ENCODE results near the gene MRPL28. TPM values are rescaled to one million over a fixed set of nuclear protein-coding genes. Genes with fewer than 3 reads are reported as not detected.
A peak's percentile ranks its signal among the peaks of the same experiment; 100 is the strongest.
"Not testable (repeated sequence)": the region's sequence is repeated elsewhere in the genome, so short reads cannot be mapped to it uniquely, and the experiment has no call there.

MRPL28 gene
- total RNA-seq, 1 experiment from 2014 or later: 357 TPM

DNA sequence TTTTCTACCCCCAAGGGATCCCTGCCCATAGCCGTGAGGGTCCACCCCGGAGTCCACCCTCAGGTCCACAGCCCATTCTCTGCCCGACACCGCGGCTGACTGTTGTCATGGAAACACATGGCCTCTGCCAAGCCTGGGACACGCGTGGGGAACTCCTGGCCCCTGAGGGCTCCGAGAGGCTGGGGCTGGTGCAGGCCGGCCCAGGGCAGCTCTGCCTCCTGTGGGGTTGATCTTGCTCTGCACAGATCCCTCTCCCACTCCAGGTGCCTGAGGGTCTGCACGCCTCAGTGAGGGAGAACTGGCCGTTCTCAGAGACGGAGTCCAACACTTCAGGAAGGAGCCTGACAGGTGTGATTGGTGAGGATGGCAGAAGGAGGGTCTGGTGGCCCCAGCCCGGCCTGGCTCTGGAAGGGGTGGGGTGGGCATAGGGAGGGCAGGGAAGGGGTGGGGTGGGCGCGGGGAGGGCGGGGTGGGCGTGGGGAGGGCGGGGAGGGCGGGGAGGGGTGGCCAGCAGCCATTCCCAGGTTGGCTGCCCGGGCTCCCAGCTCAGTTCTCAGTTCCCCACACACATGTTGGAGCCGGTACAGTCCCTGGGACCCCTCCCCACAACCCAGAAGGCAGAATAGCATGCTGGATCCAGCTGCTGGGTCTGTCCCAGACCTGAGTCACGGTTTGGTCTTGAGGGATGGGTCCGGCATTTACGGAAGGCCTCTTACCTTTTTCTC, 6.4 kb downstream of the MRPL28 start:
- in situ Hi-C loops (cut with HindIII; ENCODE audit: low pct_unique_long_range_greater_than_20kb, low sequenced_read_pairs): no loop called here
- no peak for DNase-seq (ENCODE audit: low read depth)

- in situ Hi-C loops (cut with HindIII; ENCODE audit: low pct_unique_long_range_greater_than_20kb, low sequenced_read_pairs): no loop called here
- DNase-seq (ENCODE audit: low read depth): no peak
These were observed 7.1 kb downstream of the MRPL28 start for GRCh38 chr16:363110-363765.

DNA sequence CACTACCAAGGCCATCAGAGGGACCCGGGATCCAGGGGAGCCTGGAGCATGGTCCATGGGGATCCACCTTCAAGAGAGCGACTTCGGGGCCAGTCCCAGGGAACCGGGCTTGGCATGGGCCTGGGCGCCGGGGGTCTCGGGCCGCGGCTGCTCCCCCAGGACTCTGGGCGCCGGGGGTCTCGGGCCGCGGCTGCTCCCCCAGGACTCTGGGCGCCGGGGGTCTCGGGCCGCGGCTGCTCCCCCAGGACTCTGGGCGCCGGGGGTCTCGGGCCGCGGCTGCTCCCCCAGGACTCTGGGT, 7.7 kb downstream of the MRPL28 start:
- in situ Hi-C loops (cut with HindIII; ENCODE audit: low pct_unique_long_range_greater_than_20kb, low sequenced_read_pairs); DNase-seq (ENCODE audit: low read depth): not testable (repeated sequence)

- in situ Hi-C loops (cut with HindIII; ENCODE audit: low pct_unique_long_range_greater_than_20kb, low sequenced_read_pairs): no loop called here
- DNase-seq (ENCODE audit: low read depth): peak; percentile 77
These were observed 8.3 kb downstream of the MRPL28 start for GRCh38 chr16:361872-362701.

- no peak for DNase-seq (ENCODE audit: low read depth)
- in situ Hi-C loops (cut with HindIII; ENCODE audit: low pct_unique_long_range_greater_than_20kb, low sequenced_read_pairs): no loop called here
These were observed 8.9 kb downstream of the MRPL28 start for GRCh38 chr16:361341-361871.

DNA sequence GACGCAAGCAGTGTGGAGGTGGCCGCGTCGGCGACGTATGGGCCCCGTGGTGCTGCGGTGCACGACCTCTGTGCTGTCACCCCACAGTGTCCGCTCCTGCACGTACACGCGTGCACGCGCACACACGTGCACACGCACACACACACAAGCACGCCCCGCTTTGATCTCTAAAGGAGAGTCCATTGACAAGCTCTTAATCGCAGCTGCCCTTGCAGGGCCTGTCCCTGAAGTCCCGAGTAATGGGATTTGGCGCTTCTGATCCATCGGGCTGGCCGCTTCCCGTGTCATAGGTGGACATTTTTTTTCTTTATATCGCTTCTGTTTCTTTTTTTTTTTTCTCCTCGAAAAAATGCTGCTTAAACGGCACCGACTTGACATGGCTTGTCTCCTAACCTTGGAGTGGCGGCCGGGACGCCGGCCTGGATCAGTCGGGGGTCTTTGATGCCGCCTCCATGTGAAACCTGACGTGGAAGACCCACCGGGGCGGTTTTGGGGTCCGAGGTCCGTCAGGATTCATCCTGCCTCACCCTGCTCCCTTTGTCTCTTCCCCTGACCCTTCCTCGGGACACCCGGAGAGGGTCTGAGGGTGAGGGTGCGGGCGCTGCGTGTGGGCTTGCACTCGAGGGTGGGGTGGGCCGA, 9.5 kb downstream of the MRPL28 start:
- in situ Hi-C loops (cut with HindIII; ENCODE audit: low pct_unique_long_range_greater_than_20kb, low sequenced_read_pairs): no loop called here
- no peak for DNase-seq (ENCODE audit: low read depth)

GRCh38 chr16:359871-360697, 10.3 kb downstream of the MRPL28 start:
- in situ Hi-C loops (cut with HindIII; ENCODE audit: low pct_unique_long_range_greater_than_20kb, low sequenced_read_pairs): no loop called here
- DNase-seq (ENCODE audit: low read depth): no peak

DNA sequence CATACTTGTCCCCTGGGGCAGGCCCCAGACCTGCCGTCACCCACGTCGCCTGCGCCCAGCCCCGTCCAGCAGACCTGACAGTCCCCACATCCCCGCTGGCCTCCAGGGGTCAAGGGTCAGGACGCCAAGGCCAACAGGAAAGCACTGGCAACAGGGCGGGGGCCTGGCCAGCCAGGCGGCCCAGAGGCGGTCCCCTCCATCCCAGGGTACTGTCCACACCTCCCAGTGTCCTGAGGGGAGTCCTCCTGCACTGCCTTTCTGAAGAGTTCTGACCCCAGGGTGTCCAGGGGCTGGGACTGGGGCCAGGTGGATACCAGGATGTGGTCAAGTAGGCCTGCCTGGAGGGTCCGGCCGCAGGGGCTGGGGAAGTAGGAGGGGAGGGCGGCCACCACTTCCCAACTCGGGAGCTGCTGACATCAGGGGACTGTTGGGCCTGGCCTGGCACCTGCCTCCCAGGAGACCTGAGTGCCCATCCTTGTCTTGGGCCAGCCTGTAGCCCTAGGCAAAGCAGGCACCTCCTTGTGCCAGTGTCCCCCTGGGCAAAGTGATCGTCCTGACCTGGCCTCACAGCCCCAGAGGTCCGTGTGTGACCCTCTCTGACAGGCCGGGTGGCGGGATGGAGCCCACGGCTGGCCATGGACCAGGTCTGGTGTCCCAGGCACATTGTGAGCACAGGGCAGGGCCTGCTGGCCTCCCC, 11.1 kb downstream of the MRPL28 start:
- no peak for DNase-seq (ENCODE audit: low read depth)
- in situ Hi-C loops (cut with HindIII; ENCODE audit: low pct_unique_long_range_greater_than_20kb, low sequenced_read_pairs): no loop called here

- in situ Hi-C loops (cut with HindIII; ENCODE audit: low pct_unique_long_range_greater_than_20kb, low sequenced_read_pairs): no loop called here
- DNase-seq (ENCODE audit: low read depth): no peak
These were observed 13.6 kb downstream of the MRPL28 start for GRCh38 chr16:356741-357140.

DNA sequence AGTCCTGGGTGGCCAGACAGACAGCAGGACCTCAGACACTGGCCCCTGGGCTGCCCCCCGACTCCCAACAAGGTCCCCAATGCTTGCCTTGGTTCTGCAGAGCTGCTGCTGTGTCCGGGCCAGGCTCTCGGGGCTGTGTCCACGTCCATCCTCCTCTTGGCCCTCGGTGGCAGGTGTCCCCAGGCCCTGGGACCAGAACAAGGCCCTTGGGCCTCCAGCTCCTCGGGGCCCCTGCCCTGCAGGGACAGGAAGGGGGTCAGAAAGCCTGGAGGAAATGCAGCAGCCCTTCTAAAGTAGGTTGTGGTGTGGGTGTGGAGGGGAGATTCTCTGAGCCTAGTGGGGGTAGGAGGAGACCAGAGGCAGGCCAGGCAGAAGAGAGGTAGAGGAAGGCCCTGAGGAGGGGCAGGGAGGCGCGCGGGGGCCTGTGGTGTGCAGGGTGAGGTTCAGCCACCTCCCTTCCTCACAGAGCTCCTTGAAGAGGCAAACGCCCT, 15.3 kb downstream of the MRPL28 start:
- in situ Hi-C loops (cut with HindIII; ENCODE audit: low pct_unique_long_range_greater_than_20kb, low sequenced_read_pairs): no loop called here
- no peak for DNase-seq (ENCODE audit: low read depth)

DNA sequence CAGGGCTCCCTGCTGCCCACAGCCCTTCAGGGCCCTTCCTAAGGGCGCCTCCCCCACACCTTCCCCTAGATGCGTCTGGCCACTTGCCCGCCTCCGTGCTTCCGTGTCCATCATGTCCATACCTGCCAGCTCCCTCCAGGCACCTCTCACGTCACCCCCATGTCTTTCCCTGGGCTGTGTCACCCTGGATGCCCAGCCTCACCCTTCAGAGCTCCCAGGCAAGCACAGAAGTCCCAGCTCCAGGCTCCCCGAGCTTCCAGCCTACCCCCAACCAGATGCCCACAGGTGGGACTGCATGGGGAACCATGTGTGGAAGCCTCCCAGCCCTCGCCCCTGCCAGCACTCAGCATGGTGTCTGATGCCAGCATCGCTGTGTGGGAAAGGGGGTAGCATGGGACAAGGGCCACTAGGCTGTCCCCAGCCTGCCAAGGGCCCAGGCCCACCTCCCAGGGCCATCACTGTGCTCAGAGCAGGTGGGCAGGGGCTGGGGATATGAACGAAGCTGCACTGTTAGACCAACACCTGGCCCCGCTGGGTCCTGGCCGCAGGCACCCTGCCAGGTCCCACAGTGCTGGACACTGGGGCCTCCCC, 16.0 kb downstream of the MRPL28 start:
- DNase-seq (ENCODE audit: low read depth): no peak
- in situ Hi-C loops (cut with HindIII; ENCODE audit: low pct_unique_long_range_greater_than_20kb, low sequenced_read_pairs): no loop called here

- in situ Hi-C loops (cut with HindIII; ENCODE audit: low pct_unique_long_range_greater_than_20kb, low sequenced_read_pairs): no loop called here
- DNase-seq (ENCODE audit: low read depth): no peak
These were observed 16.7 kb downstream of the MRPL28 start for GRCh38 chr16:353404-354290.

DNA sequence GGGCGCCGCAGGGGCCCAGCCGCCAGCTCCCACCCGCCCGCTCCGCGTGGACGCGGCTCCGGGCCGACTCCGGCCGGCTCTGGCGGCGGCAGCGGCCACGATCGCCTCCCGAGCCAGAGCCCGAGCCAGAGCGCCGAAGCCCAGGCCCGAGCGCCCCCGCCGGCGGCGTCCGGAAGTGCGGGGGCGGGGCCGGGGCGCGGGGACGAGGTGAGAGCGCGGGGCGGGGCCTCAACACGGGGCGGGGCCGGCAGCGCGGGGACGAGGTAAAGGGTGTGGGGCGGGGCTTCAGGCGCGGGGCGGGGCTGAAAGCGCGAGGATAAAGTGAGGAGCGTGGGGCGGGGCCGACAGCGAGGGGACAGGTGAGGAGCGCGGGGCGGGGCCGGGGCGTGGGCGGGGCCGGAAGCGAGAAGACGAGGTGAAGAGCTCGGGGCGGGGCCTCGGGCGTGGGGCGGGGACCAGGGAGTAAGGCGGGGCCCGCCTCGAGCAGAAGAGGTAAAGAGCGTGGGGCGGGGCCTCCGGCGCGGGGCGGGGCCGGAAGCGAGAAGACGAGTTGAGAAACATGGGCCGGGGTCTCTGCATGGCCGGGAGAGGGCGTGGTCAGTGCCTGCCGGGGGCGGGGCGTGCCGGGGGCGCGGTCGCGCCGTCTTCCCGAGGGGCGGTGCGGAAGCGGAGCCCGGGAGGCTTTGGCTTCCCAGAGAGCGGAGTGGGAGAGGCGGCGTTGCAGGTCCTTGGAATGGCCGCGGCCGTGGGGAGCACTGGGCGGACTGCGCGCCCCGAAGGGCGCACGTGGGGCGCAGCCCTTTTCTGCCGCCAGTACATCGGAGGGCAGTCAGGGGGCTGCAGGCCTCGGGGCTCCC, 17.6 kb downstream of the MRPL28 start, which contains the start of gene AXIN1:
Gene AXIN1, minus strand, starts transcription at position 177 of the 857 bp plus-strand sequence. CDS start 5,698 bp downstream, outside the sequence.
- in situ Hi-C loops (cut with HindIII; ENCODE audit: low pct_unique_long_range_greater_than_20kb, low sequenced_read_pairs): no loop called here
- peak; percentile 89 for DNase-seq (ENCODE audit: low read depth)

DNA sequence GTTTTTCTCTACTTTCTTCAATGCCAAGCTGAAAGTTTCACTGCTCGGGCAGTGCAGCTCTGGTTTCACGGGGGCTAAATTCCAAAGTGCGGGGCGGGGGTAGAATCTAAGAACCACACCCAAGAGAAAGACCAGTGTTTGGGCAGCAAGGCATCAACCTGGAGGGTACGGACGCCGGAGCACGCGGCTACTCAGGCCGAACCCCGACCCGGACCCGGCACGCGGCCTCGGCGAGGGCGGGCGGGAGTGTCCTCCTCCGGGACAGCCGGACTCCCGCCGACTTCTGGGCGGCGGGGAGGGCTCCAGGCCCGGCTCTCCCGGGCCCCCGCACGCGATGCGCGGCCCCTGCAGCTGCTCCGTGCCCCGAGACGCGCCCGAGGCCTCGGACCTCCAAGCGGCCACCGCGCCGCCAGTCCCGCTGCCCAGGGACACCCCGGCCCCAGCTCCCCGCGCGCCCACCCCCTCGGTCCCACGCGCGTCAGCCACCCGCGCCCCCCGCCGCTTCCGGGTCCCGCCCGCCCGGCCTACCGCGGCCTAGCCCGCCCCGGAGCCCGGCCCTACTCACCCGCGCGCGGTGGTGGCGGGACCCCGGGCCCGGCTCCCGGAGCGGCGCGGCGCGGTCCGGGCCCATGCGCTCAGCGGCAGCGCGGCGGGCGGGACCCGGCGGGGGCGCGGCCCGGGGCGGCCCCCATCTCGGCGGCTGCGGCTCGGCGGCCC, 18.4 kb downstream of the MRPL28 start:
- in situ Hi-C loops (cut with HindIII; ENCODE audit: low pct_unique_long_range_greater_than_20kb, low sequenced_read_pairs): no loop called here
- no peak for DNase-seq (ENCODE audit: low read depth)
